ENCODE measurements around the gene MIA.

- TF ChIP-seq CTCF (IDR thresholded peaks at IDR 0.05; ENCODE audit: low read depth, low read length, missing input control) (no peak), SP1 (IDR thresholded peaks at IDR 0.05) (no peak), HNF4G (IDR thresholded peaks at IDR 0.05) (no peak), YY1 (IDR thresholded peaks at IDR 0.05) (no peak), ZBTB33 (IDR thresholded peaks at IDR 0.05) (no peak), JUND (IDR thresholded peaks at IDR 0.05) (no peak), RXRA (IDR thresholded peaks at IDR 0.05) (no peak), RAD21 (IDR thresholded peaks at IDR 0.05) (no peak)
- TF ChIP-seq, protein P1, sequence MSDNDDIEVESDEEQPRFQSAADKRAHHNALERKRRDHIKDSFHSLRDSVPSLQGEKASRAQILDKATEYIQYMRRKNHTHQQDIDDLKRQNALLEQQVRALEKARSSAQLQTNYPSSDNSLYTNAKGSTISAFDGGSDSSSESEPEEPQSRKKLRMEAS (IDR thresholded peaks at IDR 0.05) = no peak
- TF ChIP-seq, protein P2, sequence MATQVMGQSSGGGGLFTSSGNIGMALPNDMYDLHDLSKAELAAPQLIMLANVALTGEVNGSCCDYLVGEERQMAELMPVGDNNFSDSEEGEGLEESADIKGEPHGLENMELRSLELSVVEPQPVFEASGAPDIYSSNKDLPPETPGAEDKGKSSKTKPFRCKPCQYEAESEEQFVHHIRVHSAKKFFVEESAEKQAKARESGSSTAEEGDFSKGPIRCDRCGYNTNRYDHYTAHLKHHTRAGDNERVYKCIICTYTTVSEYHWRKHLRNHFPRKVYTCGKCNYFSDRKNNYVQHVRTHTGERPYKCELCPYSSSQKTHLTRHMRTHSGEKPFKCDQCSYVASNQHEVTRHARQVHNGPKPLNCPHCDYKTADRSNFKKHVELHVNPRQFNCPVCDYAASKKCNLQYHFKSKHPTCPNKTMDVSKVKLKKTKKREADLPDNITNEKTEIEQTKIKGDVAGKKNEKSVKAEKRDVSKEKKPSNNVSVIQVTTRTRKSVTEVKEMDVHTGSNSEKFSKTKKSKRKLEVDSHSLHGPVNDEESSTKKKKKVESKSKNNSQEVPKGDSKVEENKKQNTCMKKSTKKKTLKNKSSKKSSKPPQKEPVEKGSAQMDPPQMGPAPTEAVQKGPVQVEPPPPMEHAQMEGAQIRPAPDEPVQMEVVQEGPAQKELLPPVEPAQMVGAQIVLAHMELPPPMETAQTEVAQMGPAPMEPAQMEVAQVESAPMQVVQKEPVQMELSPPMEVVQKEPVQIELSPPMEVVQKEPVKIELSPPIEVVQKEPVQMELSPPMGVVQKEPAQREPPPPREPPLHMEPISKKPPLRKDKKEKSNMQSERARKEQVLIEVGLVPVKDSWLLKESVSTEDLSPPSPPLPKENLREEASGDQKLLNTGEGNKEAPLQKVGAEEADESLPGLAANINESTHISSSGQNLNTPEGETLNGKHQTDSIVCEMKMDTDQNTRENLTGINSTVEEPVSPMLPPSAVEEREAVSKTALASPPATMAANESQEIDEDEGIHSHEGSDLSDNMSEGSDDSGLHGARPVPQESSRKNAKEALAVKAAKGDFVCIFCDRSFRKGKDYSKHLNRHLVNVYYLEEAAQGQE (IDR thresholded peaks at IDR 0.05) = no peak
Measured at GRCh38 chr19:40800339-40800996, 25.1 kb downstream of the MIA start.
